CD4-positive, alpha-beta T cell treated with Interleukin-17A for 4 hours (primary cell): ENCODE data around the gene GID8.

Source experiments
- DNase-seq: peaks from one replicate; pipeline ENCODE4 v3.0.0-alpha.2; 2020; ENCODE audit warnings: mixed read lengths

The GID8 gene

GRCh38 chr20:62944746-62945145, 6.8 kb downstream of the GID8 start:
- DNase-seq, result no peak

- no peak for DNase-seq
These were observed 7.9 kb downstream of the GID8 start for GRCh38 chr20:62945771-62946339.

- no peak for DNase-seq
These were observed 9.0 kb downstream of the GID8 start for GRCh38 chr20:62946918-62947317.

GRCh38 chr20:62947532-62948300, 9.8 kb downstream of the GID8 start:
- DNase-seq, result no peak

GRCh38 chr20:62949153-62949821, 11.3 kb downstream of the GID8 start:
- DNase-seq, result no peak

DNA sequence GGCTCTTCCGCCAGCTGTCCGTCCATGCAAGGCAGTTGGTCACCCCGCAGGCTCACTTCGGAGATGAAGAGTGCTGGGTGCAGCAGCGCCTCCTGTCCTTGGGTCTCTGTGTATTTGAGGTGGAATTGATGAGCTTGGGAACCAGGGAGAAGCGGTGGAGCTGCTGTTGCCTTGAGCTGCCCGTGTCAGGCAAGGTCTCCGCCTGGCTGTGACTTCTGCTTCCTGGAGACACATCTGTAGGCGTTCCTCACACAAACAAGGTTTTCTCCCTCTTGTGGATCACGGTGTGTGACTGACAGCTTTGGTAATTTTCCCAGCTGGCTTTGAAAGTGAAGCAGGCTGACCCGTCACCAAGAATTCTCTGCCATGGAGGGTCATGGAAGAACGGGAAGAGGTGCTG, 12.0 kb downstream of the GID8 start:
- no peak for DNase-seq

GRCh38 chr20:62950741-62951140, 12.8 kb downstream of the GID8 start:
- no peak for DNase-seq

DNA sequence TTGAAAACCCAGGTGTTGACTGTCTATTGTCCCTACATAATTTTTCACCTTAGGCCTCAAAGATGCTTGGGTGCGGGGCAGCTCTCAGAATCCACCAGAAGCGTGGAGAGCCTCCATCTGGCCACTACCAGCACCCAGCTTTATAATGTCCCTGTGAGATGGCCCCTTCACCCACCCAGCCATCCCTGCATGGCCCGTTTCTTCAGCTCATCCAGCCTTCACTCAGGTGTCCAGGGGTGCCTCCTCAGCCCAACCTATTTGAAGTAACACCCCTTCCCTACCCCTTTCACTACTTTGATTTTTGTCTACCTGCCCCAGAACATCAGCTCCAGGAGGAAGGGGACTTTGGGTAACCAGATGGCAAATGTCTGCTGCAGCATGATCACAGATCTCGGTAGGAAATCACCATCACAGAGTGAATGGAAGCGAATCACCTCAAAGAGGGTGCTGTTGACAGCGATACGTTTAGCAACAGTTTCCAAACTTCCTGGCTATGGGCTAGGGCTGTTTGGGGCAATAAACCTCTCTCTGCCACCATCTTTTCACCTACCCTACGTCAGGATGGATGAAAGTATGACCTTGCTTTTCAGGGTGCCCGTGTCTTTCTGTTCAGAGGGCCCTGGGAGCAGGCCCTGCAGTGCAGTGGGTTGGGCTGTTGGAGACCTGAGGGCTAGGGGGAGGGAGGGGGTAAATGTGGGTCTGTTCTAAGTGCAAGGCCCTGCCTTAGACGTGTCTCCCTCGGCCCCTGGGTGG, 13.4 kb downstream of the GID8 start:
- no peak for DNase-seq

DNA sequence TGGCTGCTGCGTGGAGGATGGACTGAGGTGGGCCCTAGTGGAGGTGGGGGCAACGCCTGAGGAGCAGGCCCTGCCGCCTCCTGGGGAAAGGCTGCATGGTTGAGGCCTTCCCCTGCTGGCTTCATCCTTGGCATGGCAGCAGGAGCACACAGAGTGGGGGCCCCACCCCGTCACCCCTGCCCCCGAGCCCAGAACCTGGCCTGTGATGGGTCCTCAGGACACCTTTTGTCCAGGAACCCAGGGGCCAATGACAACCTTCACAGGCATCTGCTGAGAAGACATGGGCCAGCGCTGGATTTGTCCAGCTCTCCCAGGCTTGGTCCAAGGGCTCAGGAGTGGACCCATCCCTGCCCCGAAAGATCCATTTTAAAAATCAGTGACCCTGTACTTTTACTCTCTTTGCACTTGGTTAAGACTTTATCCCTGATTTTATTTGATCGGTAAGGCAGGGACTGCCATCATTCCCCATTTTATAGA, 14.0 kb downstream of the GID8 start:
- DNase-seq, result no peak

DNA sequence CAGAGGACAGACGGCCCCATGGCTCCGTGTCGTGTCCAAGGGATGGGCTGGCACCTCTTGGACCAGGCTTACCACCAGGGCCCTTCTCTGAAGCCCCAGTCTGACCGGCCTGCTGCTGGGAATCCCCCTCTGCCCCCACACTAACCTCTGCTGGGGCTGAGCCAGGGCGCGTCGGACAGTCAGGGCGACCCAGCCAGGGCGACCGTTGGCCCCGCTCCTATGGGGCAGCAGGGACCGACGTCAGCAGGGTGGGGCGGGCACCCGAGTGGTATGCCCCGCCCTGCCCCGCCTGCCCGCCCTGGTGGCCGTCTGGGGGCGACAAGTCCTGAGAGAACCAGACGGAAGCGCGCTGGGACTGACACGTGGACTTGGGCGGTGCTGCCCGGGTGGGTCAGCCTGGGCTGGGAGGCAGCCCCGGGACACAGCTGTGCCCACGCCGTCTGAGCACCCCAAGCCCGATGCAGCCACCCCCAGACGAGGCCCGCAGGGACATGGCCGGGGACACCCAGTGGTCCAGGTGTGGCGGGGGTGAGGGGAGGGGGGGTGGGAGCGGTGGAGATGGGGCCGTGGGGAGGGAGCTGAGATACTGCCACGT, 14.5 kb downstream of the GID8 start, which contains the start of gene SLC17A9:
SLC17A9 (plus strand) TSS at position 337 of the 595 bp plus-strand sequence; CDS start at position 459, 122 bp downstream.
- peak; percentile 57 for DNase-seq

DNA sequence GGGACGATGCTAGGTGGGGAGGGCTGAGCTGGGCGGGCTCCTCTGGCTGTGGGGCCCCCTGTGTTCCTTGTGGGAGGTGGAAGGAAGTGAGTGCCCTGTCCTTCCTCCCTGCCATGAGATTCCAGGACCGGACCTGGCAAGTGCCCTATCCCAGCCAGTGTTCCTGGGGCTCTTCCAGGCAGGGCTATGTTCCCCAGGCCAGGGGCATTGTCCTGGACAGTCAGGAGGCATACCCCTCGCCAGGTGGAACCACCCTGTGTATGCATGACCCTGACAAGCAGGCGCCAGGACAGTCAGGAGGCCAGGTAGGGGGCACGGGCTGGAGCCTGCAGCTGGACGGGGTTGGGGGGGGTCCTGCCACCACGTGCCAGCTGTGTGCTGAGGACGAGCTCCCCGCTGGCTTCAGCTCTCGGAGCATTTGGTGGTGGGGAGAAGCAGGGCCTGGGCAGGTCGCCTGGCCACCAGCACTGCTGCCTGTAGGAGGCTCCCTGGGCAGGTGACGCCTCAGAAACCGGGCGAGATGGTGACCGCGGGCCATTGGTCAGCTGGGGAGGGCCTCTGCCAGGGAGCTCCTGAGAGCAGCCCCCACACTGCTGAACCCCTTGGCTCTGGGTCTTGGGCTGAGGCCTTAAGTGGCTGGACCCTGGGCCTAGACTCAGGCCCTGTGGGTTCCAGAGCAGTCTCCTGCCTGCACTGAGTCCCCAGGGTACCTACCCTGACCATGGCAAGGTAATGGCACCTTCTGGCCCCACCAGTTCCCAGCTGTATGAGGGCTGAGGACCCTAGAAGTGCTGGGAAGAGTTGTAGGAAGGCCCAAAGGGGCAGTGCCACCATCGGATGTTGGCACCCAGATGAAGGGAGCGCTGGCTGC, 15.3 kb downstream of the GID8 start:
- no peak for DNase-seq

GRCh38 chr20:62953839-62954703, 16.1 kb downstream of the GID8 start:
- peak; percentile 78 for DNase-seq

DNA sequence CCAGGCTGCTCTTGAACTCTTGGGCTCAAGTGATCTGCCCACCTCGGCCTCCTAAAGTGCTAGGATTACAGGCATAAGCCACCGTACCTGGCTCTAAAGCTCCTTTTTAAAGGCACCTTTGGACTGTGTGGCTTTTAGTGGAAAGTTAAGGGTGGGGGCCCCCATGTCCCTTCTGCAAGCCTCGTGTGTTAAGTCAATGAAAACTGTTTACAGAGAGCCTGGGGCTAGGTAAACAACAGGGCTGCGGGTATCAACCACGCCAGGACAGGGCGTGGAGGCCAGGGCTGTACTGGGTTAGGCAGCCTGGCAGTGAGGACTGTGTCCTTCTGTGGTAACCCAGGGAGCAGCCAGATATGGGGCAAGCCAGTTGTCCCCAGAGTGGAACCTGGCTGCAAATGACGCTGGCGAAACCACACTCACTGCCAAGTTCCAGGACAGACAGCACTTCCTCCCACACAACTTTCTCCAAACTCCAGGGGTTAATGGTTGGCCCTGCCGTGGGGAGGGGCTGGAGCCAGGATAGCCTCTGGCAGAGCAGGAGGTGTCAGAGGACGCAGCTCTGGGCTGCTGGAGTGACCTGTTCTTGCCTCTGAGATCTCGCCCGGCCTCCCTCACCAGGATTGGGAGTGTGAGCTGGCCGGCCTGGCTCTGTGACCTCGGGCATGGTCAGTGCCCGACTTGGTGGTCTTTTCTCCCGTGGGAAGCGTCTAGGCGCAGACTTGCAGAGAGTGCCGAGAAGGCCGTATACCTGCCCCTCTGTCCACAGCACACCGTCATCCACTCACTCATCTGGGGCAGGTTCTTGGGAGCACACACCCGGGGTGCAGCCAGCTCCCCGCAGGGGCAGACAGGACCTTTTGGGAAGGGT, 17.8 kb downstream of the GID8 start:
- DNase-seq, result no peak

DNA sequence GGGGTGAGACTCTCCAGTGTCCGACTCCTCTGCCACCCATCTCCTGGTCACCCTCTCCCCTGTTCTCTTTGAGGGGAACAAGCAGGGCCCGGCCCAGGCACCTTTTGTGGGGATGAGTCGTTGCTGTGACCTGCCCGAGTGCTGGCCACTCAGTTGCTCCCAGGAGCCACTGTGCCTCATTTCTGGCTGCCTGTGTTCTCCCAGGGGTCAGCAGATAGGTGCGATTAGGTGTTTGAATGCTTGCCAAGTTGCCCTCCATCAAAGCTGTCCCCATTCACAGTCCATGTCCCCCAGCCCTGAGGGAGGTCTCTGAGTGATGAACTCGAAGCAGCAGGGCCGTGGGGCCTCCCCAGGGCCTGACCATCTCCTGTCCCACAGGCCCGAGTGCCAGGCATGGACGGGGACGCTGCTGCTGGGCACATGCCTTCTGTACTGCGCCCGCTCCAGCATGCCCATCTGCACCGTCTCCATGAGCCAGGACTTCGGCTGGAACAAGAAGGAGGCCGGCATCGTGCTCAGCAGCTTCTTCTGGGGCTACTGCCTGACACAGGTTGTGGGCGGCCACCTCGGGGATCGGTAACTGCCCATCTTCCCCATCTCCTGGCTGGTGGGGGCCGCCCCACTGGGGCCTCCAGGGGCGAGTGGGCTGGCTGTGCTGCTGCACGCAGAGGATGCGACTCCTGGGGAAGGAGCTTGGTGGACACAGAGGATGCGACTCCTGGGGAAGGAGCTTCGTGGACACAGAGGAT, 18.6 kb downstream of the GID8 start:
- no peak for DNase-seq

DNA sequence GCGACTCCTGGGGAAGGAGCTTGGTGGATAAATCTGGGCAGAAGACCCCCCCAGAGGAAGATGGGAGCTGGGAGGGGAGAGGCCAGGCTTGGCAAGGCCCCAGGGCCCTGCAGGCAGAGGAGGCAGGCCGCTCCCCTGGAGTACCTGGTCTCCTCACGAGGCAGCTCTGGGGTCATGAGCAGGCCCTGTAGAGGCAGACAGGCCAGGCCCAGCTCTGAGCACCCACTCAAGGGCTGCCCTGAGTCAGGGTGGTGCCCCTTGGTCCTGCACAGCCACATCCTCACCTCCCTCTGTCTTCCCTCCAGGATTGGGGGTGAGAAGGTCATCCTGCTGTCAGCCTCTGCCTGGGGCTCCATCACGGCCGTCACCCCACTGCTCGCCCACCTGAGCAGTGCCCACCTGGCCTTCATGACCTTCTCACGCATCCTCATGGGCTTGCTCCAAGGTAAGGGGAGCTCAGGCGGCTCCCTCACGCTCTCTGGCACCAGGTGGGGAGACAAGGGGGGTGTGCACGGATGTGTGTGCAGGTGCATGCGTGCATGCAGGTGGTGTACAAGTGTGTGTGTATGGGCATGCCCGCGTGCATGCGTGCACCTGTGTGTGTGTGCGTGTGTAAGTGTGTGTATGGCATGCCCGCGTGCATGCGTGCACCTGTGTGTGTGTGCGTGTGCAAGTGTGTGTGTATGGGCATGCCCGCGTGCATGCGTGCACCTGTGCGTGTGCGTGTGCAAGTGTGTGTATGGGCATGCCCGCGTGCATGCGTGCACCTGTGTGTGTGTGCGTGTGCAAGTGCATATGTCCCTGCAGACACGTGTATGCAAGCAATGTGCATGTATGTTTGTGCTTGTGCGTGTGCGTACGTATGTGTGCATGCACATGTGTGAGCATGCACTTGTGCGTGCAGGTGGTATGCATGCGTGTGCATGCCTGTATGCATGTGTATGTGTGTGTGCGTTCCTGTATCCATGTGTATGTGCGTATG, 19.5 kb downstream of the GID8 start:
- no peak for DNase-seq

- no peak for DNase-seq
These were observed 20.6 kb downstream of the GID8 start for GRCh38 chr20:62958388-62959100.
